Non-pigmented ciliary epithelial cell (primary cell): Measurements from ENCODE around the gene DENND5B.
"Not testable (repeated sequence)": the region's sequence is repeated elsewhere in the genome, so short reads cannot be mapped to it uniquely, and the experiment has no call there.

Experiments used
- DNase-seq: peaks from one replicate; pipeline ENCODE4 v3.0.0-alpha.2; 2010; ENCODE audit warnings: low read depth

Gene DENND5B

GRCh38 chr12:31591380-31591901, 505 bp upstream of the DENND5B start:
- no peak for DNase-seq

GRCh38 chr12:31589904-31590641, 863 bp downstream of the DENND5B start:
- no peak for DNase-seq

- DNase-seq, result no peak
Observed at GRCh38 chr12:31589598-31589903, 1.4 kb downstream of the DENND5B start.

- no peak for DNase-seq
Observed at GRCh38 chr12:31588976-31589375, 2.0 kb downstream of the DENND5B start.

- no peak for DNase-seq
Observed at GRCh38 chr12:31586728-31587127, 4.2 kb downstream of the DENND5B start.

- no peak for DNase-seq
Observed at GRCh38 chr12:31585895-31586294, 5.0 kb downstream of the DENND5B start.

GRCh38 chr12:31585271-31585670, 5.7 kb downstream of the DENND5B start:
- DNase-seq, result peak; percentile 49

- no peak for DNase-seq
Observed at GRCh38 chr12:31584782-31585181, 6.2 kb downstream of the DENND5B start.

GRCh38 chr12:31583878-31584277, 7.1 kb downstream of the DENND5B start:
- no peak for DNase-seq

GRCh38 chr12:31582155-31582554, 8.8 kb downstream of the DENND5B start:
- DNase-seq, result no peak

- DNase-seq, result no peak
Observed at GRCh38 chr12:31578632-31579031, 12.3 kb downstream of the DENND5B start.

GRCh38 chr12:31574803-31575575, 15.9 kb downstream of the DENND5B start:
- no peak for DNase-seq

- DNase-seq, result not testable (repeated sequence)
Observed at GRCh38 chr12:31574367-31574766, 16.6 kb downstream of the DENND5B start.

- no peak for DNase-seq
Observed at GRCh38 chr12:31572900-31573600, 17.9 kb downstream of the DENND5B start.

- DNase-seq, result no peak
Observed at GRCh38 chr12:31570880-31571279, 20.1 kb downstream of the DENND5B start.

- DNase-seq, result not testable (repeated sequence)
Observed at GRCh38 chr12:31569517-31569916, 21.4 kb downstream of the DENND5B start.

- DNase-seq, result no peak
Observed at GRCh38 chr12:31568498-31568897, 22.4 kb downstream of the DENND5B start.

GRCh38 chr12:31567029-31567428, 23.9 kb downstream of the DENND5B start:
- DNase-seq, result no peak

GRCh38 chr12:31566547-31566946, 24.4 kb downstream of the DENND5B start:
- DNase-seq, result no peak

- DNase-seq, result no peak
Observed at GRCh38 chr12:31562594-31563328, 28.2 kb downstream of the DENND5B start.

GRCh38 chr12:31560516-31560915, 30.4 kb downstream of the DENND5B start:
- no peak for DNase-seq

- DNase-seq, result no peak
Observed at GRCh38 chr12:31558521-31558920, 32.4 kb downstream of the DENND5B start.
